ENCODE measurements around the gene NATD1.

NATD1 gene

DNA sequence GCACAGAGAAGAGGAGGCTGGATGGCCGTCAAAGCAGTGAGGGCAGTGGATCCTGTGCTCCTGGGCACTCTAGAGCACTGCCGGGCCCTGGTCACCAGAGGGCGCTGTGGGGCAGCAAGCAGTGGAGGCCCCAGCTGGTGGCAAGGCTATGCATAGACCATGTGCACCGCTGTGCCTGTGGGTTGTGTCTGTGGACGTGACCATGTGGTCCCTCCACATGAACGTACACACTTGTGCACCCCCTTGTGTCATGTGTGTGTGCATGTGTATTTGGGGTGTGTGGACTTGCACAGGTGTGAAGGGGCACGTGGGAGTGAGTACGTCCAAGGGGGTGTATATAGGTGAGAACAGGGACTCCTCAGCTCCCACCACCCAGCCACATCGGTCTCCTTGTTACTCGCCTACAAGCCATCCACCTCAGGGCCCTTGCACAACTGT lies 26.9 kb upstream of the NATD1 start:
- Histone ChIP-seq H3K4me3 (ENCODE audit: low read depth, low read length) (no peak overlapping the region), H2AFZ (ENCODE audit: low read length, unreplicated experiment) (no peak overlapping the region)

GRCh38 chr17:21279582-21279981 lies 26.4 kb upstream of the NATD1 start:
- Histone ChIP-seq H3K4me1 (ENCODE audit: control insufficient read depth, insufficient read depth, low read length, unreplicated experiment) (peaks cover 31% of the 10 kb centered on the region), H3K79me2 (ENCODE audit: control insufficient read depth, insufficient read depth, low read length, unreplicated experiment) (peaks cover under 1% of the 10 kb centered on the region), H3K4me3 (ENCODE audit: low read depth, low read length) (no peak overlapping the region), H3K27me3 (ENCODE audit: insufficient read depth, low read length) (no peaks in the 10 kb centered on the region), H2AFZ (ENCODE audit: low read length, unreplicated experiment) (no peak overlapping the region), H3K36me3 (ENCODE audit: insufficient read depth, low read length) (no peaks in the 10 kb centered on the region), H3K27ac (ENCODE audit: low read depth, low read length) (no peak overlapping the region)

More for the DNA sequence above, 26.9 kb upstream of the NATD1 start:
- H3K27ac ChIP-seq (ENCODE audit: low read depth, low read length): no peak overlapping the region
- H3K79me2 ChIP-seq (ENCODE audit: control insufficient read depth, insufficient read depth, low read length, unreplicated experiment): peaks cover 6% of the 10 kb centered on the region
- H3K27me3 ChIP-seq (ENCODE audit: insufficient read depth, low read length): no peaks in the 10 kb centered on the region
- peaks cover 30% of the 10 kb centered on the region for H3K4me1 ChIP-seq (ENCODE audit: control insufficient read depth, insufficient read depth, low read length, unreplicated experiment)
- H3K36me3 ChIP-seq (ENCODE audit: insufficient read depth, low read length): no peaks in the 10 kb centered on the region

GRCh38 chr17:21279198-21279535 lies 26.0 kb upstream of the NATD1 start:
- Histone ChIP-seq H2AFZ (ENCODE audit: low read length, unreplicated experiment) (no peak overlapping the region), H3K4me1 (ENCODE audit: control insufficient read depth, insufficient read depth, low read length, unreplicated experiment) (peaks cover 31% of the 10 kb centered on the region), H3K4me3 (ENCODE audit: low read depth, low read length) (no peak overlapping the region), H3K36me3 (ENCODE audit: insufficient read depth, low read length) (no peaks in the 10 kb centered on the region), H3K27me3 (ENCODE audit: insufficient read depth, low read length) (no peaks in the 10 kb centered on the region), H3K27ac (ENCODE audit: low read depth, low read length) (no peak overlapping the region), H3K79me2 (ENCODE audit: control insufficient read depth, insufficient read depth, low read length, unreplicated experiment) (no peaks in the 10 kb centered on the region)

- Histone ChIP-seq H3K27me3 (ENCODE audit: insufficient read depth, low read length) (no peaks in the 10 kb centered on the region), H3K4me1 (ENCODE audit: control insufficient read depth, insufficient read depth, low read length, unreplicated experiment) (peaks cover 27% of the 10 kb centered on the region), H3K4me3 (ENCODE audit: low read depth, low read length) (no peak overlapping the region), H3K27ac (ENCODE audit: low read depth, low read length) (no peak overlapping the region), H3K79me2 (ENCODE audit: control insufficient read depth, insufficient read depth, low read length, unreplicated experiment) (no peaks in the 10 kb centered on the region), H3K36me3 (ENCODE audit: insufficient read depth, low read length) (no peaks in the 10 kb centered on the region), H2AFZ (ENCODE audit: low read length, unreplicated experiment) (no peak overlapping the region)
Observed at GRCh38 chr17:21278450-21279197, 25.4 kb upstream of the NATD1 start.

DNA sequence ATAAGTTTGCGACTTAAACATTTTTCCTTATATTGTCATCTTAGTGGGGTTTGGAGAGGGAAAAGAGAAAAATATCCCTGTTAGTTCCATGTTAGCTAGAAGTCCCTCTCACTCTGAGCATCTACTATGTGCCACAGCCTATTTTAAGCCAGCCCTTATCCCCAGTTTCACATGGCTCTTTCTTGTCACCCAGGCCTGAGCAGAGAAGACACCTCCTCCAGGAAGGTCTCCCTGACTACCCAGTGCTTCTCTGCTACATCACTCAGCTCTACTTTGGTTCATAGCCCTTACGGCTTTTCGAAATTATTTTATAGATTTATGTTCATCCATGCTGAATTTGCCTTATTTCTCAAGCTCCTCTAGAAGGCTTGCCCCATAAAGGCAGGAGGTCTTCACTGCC lies 24.1 kb upstream of the NATD1 start:
- Histone ChIP-seq H3K4me3 (ENCODE audit: low read depth, low read length) (no peak overlapping the region), H3K36me3 (ENCODE audit: insufficient read depth, low read length) (no peaks in the 10 kb centered on the region), H2AFZ (ENCODE audit: low read length, unreplicated experiment) (no peak overlapping the region), H3K27me3 (ENCODE audit: insufficient read depth, low read length) (no peaks in the 10 kb centered on the region), H3K79me2 (ENCODE audit: control insufficient read depth, insufficient read depth, low read length, unreplicated experiment) (no peaks in the 10 kb centered on the region), H3K27ac (ENCODE audit: low read depth, low read length) (no peak overlapping the region), H3K4me1 (ENCODE audit: control insufficient read depth, insufficient read depth, low read length, unreplicated experiment) (peaks cover 15% of the 10 kb centered on the region)

- Histone ChIP-seq H2AFZ (ENCODE audit: low read length, unreplicated experiment) (no peak overlapping the region), H3K36me3 (ENCODE audit: insufficient read depth, low read length) (no peaks in the 10 kb centered on the region), H3K4me1 (ENCODE audit: control insufficient read depth, insufficient read depth, low read length, unreplicated experiment) (peaks cover 8% of the 10 kb centered on the region), H3K27ac (ENCODE audit: low read depth, low read length) (no peak overlapping the region), H3K4me3 (ENCODE audit: low read depth, low read length) (peak overlapping the region; percentile 81), H3K27me3 (ENCODE audit: insufficient read depth, low read length) (no peaks in the 10 kb centered on the region), H3K79me2 (ENCODE audit: control insufficient read depth, insufficient read depth, low read length, unreplicated experiment) (no peaks in the 10 kb centered on the region)
Observed at GRCh38 chr17:21276264-21276588, 23.0 kb upstream of the NATD1 start.

GRCh38 chr17:21275579-21276263 lies 22.5 kb upstream of the NATD1 start:
- no peaks in the 10 kb centered on the region for H3K27me3 ChIP-seq (ENCODE audit: insufficient read depth, low read length)
- peaks cover 8% of the 10 kb centered on the region for H3K4me1 ChIP-seq (ENCODE audit: control insufficient read depth, insufficient read depth, low read length, unreplicated experiment)
- no peaks in the 10 kb centered on the region for H3K36me3 ChIP-seq (ENCODE audit: insufficient read depth, low read length)
- peak overlapping the region; percentile 95 for H2AFZ ChIP-seq (ENCODE audit: low read length, unreplicated experiment)
- H3K79me2 ChIP-seq (ENCODE audit: control insufficient read depth, insufficient read depth, low read length, unreplicated experiment): no peaks in the 10 kb centered on the region
- H3K27ac ChIP-seq (ENCODE audit: low read depth, low read length): no peak overlapping the region
- peak overlapping the region; percentile 81 for H3K4me3 ChIP-seq (ENCODE audit: low read depth, low read length)

- H3K4me3 ChIP-seq (ENCODE audit: low read depth, low read length): peak overlapping the region; percentile 81
- H2AFZ ChIP-seq (ENCODE audit: low read length, unreplicated experiment): peak overlapping the region; percentile 95
- H3K4me1 ChIP-seq (ENCODE audit: control insufficient read depth, insufficient read depth, low read length, unreplicated experiment): peaks cover 8% of the 10 kb centered on the region
- H3K79me2 ChIP-seq (ENCODE audit: control insufficient read depth, insufficient read depth, low read length, unreplicated experiment): no peaks in the 10 kb centered on the region
- no peaks in the 10 kb centered on the region for H3K36me3 ChIP-seq (ENCODE audit: insufficient read depth, low read length)
- no peaks in the 10 kb centered on the region for H3K27me3 ChIP-seq (ENCODE audit: insufficient read depth, low read length)
- no peak overlapping the region for H3K27ac ChIP-seq (ENCODE audit: low read depth, low read length)
Observed at GRCh38 chr17:21275047-21275578, 21.9 kb upstream of the NATD1 start.

GRCh38 chr17:21272881-21273792 lies 19.9 kb upstream of the NATD1 start:
- Histone ChIP-seq H3K4me1 (ENCODE audit: control insufficient read depth, insufficient read depth, low read length, unreplicated experiment) (peaks cover 3% of the 10 kb centered on the region), H3K36me3 (ENCODE audit: insufficient read depth, low read length) (no peaks in the 10 kb centered on the region), H3K27me3 (ENCODE audit: insufficient read depth, low read length) (no peaks in the 10 kb centered on the region), H3K4me3 (ENCODE audit: low read depth, low read length) (no peak overlapping the region), H3K79me2 (ENCODE audit: control insufficient read depth, insufficient read depth, low read length, unreplicated experiment) (no peaks in the 10 kb centered on the region), H2AFZ (ENCODE audit: low read length, unreplicated experiment) (no peak overlapping the region), H3K27ac (ENCODE audit: low read depth, low read length) (no peak overlapping the region)

DNA sequence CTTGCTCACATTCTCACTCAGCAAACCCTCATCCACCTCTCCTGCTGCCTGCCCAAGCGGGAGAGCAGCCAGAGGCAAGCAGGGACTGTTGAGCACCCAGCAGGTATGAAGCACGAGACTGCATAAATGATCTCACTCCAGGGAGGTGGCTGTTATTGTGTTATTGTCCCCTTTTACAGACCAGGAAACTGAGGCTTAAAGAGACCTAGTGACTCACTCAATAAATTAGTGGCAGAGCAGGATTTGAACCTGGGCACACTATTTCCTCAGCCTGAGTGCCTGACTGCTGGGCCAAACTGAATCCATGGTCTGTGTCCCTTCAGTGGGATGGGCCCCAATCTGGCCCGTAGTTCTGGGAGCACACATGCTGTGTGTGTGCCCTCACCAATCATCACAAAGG lies 19.0 kb upstream of the NATD1 start:
- Histone ChIP-seq H3K27me3 (ENCODE audit: insufficient read depth, low read length) (no peaks in the 10 kb centered on the region), H2AFZ (ENCODE audit: low read length, unreplicated experiment) (no peak overlapping the region), H3K4me3 (ENCODE audit: low read depth, low read length) (no peak overlapping the region), H3K27ac (ENCODE audit: low read depth, low read length) (no peak overlapping the region), H3K79me2 (ENCODE audit: control insufficient read depth, insufficient read depth, low read length, unreplicated experiment) (no peaks in the 10 kb centered on the region), H3K36me3 (ENCODE audit: insufficient read depth, low read length) (no peaks in the 10 kb centered on the region), H3K4me1 (ENCODE audit: control insufficient read depth, insufficient read depth, low read length, unreplicated experiment) (peaks cover 3% of the 10 kb centered on the region)

Data from ACC112 (cell line).